Measurements from ENCODE around the gene LARP4B.
"Not testable (repeated sequence)": the region's sequence is repeated elsewhere in the genome, so short reads cannot be mapped to it uniquely, and the experiment has no call there.

LARP4B gene

DNA sequence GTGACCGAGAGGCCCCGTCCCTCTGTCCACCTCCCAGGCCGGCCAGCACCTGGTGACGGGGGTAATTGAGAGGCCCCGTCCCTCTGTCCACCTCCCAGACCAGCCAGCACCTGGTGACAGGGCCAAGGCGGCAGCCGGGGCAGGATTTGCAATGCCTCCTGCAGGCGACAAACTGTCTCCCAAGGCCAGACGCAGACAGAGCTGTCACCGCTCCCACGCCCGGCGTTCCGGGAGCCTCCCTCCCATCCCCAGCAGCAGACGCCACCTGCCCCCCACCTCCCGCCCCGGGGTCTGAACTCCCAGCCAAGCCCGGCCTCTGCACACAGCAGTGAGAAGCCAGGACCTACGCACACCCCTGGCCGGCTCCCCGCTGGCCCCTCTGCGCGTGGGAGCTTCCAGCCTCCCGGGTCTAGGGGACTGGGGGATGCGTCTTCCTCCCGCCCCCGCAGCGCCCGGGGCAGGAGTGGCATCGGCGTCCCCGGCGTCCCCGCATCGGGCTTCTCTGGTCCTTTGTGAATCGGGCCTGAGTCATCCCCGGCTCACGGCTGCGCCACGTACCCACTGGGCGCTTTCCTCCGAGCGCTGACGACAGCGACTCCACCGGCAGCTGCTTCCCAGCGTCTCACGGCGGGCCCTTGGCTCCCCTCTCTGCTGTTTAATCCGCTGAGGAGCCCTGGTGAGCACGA is 147.0 kb downstream of the LARP4B start:
- DNase-seq: no peak

DNA sequence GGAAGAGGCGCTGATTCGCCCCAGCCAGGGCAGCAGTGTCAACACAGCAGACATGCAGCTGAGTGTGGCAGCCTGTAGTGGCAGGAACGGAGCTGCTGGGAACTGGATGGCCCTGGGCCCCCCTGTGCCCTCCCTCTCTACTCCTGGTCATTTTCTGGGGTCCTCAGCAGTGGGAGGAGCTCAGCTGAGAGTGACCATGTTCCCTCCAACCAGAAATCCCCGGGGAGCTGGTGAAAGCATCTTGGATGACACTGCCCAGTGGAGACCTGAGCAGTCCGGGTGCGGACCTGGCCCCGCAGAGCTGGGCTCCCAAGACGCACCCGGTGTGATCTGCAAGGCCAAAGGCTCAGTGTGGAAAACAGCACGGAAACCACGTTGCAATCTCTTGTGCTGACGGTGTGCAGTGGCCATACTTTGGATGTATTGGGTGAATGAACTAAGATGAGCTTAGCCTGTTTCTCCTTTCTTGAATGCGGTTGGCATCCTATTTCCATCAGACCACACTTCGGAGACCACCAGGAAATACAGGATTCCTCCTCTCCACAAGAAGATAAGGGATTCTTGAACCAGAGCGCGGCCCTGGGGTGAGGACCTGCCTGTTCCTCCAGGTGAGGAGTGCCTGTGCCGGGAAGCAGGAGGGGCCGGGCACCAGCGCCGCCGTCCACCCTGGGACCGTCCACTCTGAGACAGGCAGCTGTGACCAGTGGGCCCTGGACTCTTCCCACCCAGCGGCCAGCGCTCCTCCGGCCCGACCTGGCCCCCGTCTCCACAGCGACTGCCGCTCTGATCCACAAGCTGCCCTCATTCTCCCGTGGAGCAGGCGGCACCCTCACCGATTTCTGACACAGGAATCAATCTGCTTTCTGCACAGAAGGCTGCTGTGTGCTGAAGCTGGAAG is 148.5 kb downstream of the LARP4B start:
- DNase-seq: no peak

DNA sequence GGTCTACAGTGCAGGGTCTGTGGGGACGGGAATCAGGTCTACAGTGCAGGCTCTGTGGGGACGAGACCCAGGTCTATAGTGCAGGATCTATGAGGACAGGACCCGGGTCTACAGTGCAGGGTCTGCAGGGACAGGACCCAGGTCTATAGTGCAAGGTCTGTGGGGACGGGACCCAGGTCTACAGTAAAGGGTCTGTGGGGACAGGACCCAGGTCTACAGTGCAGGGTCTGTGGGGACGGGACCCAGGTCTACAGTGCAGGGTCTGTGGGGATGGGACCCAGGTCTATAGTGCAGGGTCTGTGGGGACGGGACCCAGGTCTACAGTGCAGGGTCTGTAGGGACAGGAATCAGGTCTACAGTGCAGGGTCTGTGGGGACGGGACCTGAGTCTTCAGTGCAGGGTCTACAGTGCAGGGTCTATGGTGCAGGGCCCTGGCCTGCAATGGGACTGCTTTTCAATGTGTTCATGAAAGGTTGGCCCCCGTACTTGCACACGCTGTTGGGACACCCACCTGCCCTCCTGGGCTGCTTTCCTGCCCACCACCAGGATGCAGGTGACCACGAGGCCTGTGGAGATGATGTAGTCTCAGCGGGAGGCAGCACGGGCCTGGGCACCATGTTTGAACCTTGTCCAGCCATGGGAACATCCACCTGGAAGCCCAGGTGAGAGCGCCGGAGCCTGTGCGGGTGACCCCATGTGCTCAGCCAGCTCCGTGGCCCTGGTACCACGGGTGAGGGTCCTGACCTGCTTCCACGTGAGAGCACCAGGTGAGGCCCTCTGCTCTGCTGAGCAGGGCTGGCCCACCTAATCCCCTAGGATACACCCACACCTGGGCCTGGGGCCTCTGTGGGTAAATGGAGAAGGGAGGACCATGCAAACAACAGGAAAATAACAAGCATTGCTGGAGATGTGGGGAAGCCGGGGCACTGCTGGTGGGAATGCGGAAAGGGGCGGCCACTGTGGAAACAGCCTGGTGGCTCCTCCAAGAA is 150.7 kb downstream of the LARP4B start:
- DNase-seq: no peak

DNA sequence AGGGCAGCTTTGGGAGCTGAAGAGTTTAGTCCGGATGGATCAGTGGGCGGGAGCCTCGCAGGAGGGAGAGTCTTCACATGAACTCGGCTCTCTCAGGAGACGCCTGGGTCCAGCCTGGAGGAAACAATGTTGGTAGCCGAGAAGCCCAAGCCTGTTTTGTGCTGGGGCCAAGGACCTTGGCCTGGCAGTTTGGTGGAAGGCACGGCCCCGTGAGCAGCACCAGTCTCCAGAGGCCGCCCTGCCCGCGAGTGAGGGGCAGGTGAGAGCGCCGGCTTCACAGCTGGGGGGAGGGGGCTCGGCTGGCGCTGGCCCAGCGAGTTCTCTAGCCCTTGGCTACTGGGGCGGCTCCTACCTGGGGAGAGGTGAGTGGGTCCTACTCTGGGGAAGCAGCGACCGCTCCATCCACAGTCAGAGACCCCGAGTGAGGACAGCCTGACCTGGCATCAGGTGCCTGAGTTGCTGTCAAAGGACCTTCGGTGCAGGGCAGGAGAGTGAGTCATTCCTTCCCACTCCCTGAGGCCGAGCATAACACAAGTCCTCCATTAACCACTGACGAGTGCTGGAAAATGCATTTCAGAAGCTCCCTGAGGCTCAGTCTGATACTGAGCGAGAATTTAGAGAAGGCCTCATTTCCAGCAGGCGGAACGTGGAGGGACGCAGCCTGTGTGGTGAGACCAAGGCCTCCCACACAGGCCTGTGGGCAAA is 152.7 kb downstream of the LARP4B start:
- no peak for DNase-seq

DNA sequence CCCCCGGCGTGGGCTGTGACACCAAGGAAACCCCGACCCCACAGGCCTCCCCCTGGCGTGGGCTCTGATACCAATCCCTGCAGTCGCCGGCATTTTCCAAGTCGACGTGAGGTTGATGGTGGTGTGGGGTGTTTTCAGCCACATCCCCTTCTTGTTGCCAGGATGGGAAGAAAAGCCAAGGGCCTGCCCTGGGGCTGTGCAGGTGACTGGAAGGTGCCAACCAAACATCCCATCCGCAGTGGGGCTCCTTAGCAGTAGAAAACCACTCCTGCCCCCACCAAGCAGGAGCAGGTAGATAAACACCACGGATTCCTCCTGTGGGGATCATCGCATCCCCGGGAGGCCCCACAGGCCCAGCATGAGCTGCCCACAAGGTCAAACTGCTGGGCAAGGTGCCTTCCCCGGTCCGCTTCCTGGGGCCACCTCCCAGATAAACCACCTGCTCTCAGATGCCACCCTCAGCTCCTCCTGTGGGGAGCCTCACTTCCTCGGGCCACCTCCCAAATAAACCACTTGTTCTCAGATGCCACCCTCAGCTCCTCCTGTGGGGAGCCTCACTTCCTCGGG is 153.5 kb downstream of the LARP4B start:
- DNase-seq: no peak

DNA sequence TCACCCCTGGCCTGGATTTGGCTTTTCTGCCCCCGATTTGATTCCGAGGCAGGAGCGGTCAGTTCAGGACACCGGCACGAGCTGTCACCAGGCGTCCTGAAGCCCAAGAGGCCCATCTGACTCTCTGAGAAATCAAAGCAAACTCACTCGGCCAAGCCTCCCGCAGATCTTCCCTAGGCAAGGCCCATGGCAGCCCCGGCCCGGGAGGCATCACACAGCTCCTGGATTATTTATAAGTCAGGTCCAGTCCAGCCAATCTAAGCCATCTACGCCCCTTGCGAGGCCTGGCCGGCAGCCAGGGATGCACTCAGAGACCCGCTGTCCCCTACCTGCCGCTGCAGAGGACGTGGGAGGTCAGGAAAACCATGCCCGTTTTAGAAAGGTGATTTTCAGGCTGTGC is 154.7 kb downstream of the LARP4B start:
- no peak for DNase-seq

DNA sequence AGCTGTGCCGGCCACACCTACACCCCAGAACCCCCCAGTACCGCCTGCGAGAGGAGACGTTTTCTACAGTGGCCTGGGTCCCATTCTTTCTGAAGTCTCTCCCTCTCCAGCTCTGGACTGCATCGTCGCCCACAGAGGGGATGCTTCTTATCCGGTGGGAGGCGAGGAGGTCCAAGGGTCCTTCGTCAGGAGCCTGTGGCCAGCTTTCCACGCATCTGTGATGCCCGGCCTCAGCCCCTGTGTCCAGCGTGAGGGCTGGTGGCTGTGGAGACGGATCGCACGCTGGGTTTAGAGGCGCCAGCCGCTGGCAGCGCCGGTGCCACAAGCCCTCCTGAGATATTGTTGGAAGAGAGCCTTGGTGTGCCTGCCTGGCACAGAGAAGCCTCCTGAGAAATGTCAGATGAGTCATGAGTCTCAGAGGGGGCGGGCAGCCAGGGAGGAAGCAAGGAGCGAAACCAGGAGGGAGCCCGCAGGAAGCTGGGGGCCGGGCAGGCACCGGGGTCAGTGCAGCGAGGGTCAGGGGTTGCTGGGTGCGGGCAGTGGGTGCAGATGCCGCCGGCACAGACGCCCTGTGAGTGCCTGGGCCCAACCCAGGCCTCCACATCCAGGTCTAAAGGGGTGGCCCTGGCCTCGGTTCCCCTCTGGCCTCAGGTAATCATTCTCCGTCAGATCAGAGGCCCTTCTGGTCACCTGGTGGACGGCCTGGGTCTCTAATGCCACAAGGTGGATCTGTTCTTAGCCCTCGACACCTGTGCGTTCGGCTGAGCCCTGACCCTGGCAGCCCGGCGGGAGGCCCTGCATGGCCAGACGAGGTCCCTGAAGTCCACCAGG is 156.0 kb downstream of the LARP4B start:
- no peak for DNase-seq

DNA sequence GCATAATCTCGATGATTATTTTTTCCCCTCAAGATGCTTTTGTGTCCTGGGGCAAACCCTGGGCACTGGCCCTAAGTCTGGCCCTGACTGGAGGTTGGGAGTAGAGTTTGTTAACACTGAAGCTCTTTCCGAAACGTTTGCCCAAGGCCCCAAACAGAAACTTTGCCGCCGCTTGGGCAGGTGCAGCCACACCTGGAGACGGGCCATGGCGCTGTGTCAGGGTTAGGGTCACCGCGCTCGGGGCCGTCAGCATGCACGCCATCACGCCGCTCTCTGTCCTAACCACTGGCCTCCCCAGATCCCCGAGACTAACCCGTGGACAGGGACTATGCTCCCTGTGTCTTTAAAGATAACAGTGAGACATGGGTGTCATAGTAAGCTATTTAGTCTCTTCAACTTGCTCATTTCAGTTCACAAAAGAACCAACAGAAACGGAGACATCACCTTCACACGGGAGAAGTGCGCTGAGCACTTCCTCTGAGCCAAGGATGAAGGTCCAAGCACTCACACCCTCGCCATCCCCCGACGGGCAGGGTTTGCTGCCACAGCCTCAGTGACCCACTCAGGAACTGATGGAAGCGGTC is 156.8 kb downstream of the LARP4B start:
- no peak for DNase-seq

DNA sequence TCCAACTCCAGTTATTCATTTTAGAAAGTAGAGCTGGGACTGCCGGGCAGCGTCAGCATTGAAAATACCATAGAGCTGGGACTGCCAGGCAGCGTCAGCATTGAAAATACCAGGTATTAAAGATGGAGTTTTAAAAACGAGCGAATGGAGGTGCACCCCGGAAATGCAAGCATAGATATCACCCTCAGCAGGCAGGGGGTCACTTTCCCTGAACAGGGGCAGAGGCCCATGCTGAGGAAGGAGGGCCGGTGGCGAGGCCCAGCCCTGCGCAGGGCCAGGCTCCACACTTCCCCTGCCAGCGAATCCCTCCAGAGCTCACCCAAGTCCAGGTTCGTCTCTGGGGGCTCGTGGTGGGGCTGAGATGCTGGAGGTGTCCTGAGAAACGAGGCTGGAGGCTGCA is 157.3 kb downstream of the LARP4B start:
- DNase-seq: no peak

DNA sequence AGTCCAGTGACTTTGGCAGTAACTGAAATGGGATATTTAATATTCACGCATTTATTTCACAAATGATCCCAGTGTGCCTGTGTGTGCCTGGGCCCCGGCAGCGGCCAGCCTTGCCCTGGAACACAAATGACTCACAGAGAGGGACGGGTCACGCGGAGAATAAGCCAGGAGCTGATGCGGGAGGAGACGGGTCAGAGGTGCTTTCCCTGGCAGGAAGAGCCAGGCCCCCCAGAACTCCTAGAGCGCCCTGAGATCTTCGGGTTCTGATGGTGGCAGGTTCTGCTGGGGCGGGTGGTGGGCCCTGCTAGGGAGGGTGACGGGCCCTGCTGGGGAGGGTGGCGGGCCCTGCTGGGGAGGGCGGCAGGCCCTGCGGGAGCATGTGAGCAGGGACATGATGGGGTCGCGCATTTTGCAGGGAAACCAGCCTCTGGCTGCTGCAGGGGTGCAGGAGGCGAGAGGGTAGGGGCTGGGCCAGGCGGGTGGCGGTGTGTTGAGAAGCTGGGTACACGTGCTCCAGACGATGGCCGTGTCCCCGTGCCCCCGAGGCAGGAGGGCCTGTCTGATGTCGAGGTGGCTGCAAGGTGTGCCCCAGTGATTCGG is 157.8 kb downstream of the LARP4B start:
- DNase-seq: no peak

DNA sequence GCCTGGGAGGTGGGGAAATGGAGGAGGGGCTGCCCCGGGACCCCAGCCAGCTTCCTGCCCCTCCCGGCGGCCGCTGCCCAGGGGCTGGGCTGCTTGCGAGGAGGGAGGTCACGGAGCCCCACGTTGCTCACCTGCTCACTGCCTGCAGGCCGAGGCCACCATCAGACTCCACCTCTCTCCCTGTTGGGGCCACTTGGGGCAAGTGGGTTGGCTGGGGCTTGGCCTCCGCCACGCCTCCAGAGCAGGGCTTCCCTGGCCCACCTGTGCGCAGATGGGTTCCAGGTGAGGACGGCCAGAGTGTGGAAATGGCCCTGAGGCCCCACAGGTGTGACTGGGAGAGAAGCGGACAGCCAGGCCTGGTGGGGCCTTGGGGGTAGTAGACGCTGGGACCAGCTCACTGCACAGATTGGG is 159.3 kb downstream of the LARP4B start:
- DNase-seq: no peak

DNA sequence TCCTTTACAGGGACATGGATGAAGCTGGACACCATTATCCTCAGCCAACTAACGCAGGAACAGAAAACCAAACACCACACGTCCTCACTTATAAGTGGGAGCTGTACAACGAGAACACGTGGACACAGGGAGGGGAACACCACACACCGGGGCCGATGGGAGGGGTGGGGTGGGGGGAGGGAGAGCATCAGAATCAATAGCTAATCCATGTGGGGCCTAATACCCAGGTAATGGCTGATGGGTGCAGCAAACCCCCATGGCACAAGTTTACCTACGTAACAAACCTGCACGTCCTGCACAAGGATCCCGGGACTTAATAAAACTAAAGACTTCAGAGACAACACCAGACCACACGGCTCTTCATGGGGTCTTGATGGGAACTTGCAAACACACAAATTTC is 159.9 kb downstream of the LARP4B start:
- no peak for DNase-seq

DNA sequence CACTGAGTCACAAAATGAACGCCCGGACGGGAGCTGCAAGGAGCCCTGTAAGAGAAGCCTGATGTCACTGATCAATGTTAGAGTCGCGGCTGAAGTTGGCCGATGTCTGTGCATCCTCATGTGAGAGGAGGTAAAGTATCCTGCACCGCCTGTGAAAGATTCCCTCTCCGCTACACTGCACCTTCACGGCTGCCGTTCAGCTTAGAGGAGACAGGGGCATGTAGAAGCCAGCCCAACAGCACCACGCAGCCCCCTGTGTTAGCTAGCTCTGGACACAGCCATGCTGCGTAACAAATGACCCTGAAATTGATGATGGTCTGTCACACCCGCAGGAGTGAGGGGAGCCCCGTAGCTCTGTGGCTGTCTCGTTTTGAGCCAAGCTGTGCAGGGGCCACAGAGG is 160.5 kb downstream of the LARP4B start:
- no peak for DNase-seq

DNA sequence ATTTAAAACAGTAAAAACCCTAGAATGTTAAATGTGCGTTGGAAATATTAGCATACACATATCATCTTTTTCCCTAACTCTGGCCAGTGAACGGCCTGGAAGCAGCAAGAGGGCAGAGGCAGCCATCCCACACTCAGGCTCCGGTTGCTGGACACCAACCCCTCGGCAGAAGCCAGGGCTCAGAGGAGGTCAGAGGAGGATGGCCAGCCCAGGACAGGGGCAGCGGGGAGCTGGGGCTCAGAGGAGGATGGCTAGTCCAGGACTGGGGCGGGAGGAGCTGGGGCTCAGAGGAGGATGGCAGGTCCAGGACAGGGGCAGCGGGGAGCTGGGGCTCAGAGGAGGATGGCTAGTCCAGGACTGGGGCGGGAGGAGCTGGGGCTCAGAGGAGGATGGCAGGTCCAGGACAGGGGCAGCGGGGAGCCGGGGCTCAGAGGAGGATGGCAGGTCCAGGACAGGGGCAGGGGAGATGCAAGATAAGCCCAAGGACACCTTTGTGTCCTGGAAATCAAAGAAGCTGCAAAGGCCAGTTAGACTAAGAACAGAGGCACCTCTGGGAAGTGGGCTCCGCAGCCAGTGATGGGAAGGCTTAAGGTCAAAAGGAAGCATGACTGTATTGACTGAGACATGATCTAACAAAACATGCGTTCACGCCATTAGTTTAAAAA is 161.3 kb downstream of the LARP4B start:
- DNase-seq: not testable (repeated sequence)

DNA sequence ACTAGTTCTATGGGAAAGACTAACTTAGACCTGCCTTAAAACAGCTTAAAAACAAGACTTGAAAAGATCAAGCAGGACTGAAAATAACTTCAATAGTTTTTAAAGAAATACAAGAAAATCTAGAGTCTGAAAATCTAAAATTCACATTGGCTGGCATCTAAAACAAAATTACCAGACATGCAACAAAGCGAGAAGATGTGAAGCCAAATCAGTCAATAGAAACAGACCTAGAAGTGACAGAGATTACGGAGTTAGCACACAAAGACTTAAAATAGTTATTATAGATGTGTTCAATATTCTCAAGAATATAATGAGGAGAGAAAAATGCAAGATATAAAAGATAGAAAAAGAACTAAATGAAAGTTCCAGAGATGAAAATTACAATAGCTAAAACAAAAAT is 163.7 kb downstream of the LARP4B start:
- no peak for DNase-seq

DNA sequence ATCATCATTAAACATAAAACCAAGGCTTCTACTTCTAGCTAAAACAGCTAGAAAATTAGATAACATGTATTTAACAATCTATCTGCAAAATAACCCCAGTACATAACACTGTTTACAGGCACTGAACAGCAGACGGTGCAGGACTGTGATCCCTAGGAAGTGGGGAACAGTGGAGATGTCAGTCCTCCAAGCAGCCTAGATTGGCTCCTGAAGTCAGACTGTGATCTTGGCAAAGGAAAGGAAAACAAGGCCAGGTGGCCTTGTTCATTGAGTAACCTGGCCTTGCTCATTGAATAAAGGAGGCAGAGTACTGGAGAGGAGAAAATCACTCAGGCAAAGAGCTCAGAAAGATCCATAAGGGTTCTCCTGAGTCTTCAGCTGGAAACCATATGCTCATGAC is 164.3 kb downstream of the LARP4B start:
- DNase-seq: no peak

DNA sequence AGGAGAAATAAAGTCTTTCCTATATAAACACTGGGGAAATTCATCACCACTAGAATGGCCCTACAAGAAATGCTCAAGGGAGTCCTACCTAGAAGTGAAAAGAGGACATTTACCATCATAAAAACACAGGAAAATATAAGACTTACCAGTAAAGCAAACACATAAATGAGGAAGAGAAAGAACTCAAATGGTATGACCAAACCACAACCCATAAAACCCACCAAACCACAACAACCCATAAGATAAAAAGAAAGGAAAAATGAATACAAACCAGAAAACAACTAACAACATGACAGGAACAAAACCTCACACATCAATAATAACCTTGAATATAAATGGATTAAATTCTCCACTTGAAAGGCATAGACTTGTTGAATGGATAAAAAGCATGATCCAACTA is 170.1 kb downstream of the LARP4B start:
- DNase-seq: no peak

DNA sequence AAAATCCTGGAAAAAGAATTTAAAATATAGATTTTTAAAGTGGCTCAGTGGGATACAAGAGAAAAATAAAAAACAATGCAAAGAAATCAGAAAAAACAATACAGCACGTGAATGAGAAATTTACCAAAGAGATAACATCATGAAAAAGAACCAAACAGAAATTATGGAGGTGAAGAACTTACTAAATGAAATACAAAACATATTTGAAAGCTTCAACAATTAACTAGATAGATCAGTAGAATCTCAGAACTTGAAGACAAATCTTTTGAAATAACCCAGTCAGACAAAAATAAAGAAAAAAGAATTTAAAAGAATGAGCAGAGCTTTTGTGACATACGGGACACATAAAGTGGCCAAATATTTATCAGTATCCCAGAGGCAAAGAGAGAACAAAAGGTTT is 170.9 kb downstream of the LARP4B start:
- DNase-seq: no peak

DNA sequence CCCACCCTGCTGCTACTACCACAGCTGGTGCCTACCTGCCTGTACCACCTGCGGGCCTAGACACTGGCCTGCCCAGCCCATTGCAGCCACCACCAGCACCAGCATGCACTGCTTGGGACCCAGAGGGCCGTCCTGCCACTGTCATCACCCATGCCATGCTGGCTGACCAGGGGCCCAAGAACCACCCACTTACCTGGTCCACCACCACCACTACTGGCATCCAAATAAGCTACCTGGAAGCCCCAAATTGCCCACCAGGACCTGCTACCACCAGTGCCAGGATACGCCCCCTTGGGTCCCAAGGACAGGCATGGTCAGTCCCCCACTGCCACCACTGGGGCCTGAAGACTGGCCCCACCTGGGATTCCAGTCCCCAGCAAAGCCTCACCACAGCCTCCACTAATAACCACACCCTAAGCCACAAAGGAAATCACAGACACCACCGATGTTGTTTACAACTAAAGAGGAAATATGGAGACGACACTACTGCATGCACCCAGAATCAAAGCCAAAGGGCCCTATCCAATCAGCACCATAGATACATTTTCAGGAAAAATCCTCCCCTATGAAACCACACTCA is 171.5 kb downstream of the LARP4B start:
- no peak for DNase-seq
